ENCODE measurements around the gene PDGFA.

PDGFA gene

DNA sequence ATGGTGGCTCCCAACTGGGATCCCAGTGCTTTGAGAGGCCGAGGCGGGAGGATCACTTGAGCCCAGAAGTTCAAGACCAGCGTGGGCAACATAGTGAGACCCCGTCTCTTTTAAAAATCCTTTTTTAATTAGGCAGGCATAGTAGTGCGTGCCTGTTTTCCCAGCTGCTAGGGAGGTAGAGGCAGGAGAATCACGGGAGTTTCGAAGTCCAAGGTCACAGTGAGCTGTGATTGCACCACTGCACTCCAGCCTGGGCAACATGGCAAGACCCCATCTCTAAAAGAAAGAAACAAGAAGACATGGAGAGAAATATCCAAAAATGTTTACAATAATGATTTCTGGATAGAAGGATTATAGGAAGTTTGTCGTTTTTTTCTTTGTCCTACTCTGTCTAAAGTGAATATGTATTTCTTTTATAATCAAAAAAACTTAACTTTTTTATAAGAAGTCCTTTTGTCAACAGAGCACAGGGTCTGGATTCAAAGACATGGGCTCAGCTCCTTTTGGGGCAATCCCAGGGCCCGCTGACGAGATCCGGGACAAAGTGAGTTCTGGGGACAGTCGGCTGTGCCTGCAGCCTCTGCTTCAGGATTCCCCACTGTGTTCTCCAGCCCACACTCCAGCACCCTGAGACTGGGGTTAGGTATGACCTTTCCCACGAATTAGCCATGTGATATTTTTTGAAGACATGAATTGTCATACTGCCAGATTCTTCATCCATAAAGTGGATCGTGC lies 45.6 kb downstream of the PDGFA start:
- no peak for DNase-seq (ENCODE audit: low spot score)

DNA sequence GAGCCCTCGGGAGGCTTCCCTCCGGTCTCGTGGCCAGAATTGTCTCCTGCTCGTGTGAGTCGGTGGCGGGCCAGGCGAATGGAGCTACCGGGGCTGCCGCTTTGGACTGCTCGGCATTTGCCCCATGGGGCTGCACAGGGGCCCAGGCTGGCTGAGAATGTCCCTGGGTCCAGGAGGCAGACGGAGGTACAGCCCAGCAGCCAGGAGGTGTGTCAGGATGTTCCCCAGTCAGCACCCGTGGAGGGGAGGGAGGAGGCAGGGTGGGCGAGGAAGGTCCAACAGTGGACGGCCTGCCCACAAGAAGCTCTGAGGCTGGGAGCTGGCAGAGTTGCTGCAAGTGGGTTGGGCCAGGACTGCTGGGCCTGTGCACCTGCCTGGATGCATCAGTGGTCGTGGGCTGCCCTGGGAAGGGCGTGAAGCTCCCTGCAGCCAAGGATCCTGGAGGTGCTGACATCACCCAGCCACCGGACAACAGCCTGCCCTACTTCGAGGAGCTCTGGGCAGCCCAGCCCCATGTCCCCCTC lies 46.4 kb downstream of the PDGFA start:
- no peak for DNase-seq (ENCODE audit: low spot score)

GRCh38 chr7:472640-472957 lies 47.0 kb downstream of the PDGFA start:
- no peak for DNase-seq (ENCODE audit: low spot score)

DNA sequence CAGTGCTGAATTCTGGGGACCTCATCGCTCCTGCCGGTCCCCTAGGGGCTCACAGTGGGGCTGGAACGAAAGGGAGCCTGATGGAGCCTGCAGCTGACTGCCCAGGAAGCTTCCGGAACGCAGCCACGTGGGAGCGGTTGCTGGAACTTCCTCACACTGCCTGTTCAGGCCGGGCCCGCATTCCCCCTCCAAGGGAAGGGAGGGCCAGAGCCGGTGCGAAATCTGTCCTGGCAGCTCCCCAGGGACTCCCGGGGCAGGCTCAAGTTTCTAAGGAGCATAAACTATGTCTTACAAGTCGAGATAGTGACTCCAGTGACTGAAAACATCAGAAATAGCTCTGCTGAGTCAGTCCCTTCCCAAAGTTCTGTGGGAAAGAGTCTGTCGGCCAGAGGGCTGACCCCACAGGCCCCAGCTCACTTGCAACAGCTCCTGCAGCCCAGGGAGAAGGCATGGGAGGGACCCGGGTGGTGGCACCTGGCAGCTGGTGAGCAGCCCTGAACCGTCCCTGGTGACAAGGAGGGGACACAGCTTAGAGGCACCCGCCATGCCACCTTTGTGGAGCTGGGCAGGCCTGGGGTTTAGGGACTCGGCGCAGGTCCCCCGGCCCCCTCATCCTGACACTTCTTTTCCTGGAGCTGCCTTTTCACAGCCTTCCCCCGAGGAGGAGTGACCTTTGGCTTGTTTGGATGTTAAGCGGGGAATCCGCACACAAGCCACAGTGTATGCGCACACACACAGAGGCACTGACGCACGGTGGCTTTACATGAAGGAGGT lies 47.6 kb downstream of the PDGFA start:
- peak; percentile 87 for DNase-seq (ENCODE audit: low spot score)

- DNase-seq (ENCODE audit: low spot score), result no peak
These were observed 48.3 kb downstream of the PDGFA start for GRCh38 chr7:471191-471865.

DNA sequence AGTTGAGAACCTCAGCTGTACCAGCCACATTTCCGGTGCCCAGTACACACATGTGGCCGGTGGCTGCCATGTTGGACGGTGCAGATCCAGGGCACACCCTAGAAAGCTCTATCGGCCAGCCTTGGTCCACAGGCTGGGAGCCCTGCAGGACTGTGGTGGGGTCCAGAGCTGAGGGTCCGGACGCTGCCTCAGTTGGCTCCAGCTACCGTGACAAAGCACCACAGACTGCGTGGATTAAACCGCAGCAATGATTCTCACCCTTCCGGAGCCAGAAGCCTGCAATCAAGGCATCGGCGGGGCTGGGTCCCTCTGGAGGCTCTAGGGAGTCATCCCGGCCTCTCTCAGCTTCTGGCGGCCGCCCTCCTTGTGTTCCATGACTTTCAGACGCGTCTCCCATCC lies 50.1 kb downstream of the PDGFA start:
- DNase-seq (ENCODE audit: low spot score), result no peak

GRCh38 chr7:468681-469562 lies 50.7 kb downstream of the PDGFA start:
- no peak for DNase-seq (ENCODE audit: low spot score)

DNA sequence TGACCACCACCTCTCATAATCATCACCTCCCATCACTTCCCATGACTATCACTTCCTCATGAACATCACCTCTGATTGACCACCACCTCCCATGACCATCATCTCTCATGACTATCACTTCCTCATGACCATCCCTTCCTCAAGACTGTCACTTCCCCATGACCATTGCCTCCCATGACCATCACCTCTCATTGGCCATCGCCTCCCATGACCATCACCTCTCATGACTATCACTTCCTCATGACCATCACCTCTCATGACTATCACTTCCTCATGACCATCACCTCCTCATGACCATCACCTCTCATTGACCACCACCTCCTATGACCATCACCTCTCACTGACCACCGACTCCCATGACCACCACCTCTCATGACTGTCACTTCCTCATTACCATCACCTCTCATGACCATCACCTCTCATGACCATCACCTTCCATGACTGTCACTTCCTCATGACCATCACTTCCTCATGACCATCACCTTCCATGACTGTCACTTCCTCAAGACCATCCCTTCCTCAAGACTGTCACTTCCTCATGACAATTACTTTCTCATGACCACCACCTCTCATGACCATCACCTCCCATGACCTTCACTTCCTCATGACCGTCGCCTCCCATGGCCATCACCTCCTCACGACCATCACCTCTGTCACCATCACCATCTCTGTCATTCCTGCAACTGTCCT lies 51.6 kb downstream of the PDGFA start:
- no peak for DNase-seq (ENCODE audit: low spot score)

DNA sequence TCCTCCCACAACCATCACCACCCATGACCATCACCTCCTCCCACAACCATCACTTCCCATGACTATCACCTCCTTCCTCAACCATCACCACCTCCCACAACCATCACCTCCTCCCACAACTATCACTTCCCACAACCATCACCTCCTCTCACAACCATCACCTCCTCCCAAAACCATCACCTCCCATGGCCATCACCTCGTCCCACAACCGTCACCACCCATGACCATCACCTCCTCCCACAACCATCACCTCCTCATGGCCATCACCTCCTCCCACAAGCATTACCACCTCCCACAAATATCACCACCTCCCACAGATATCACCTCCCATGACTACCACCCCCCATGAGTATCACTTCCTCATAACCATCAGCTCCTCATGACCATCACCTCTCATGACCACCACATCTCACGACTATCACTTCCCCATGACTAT lies 52.2 kb downstream of the PDGFA start:
- DNase-seq (ENCODE audit: low spot score), result no peak

GRCh38 chr7:466465-467191 lies 53.0 kb downstream of the PDGFA start:
- DNase-seq (ENCODE audit: low spot score), result no peak

DNA sequence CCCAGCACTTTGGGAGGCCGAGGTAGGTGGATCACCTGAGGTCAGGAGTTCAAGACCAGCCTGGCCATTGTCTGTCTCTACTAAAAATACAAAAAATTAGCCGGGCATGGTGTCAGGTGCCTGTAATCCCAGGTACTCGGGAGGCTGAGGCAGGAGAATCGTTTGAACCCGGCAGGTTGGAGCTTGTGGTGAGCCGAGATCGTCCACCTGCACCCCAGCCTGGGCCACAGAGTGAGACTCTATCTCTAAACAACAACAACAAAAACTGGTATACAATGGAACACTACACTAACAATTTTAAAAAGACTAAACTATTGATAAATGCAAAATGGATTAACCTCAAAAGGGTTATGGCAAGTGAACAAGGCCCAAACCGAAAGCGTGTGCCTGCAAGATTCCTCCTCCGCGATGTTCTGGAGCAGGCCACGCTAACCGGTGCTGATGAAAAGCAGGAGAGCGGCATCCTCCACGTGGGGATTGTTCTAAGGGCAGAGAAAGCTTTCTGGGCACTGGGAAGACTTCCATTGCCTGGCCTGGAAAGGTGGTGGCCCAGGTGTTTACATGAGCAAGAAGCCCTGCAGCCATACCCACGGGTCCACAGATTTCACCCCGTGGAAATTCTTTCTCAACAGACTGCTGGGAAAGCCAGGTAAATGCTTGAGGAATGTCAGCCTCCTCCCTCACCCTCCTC lies 53.8 kb downstream of the PDGFA start:
- no peak for DNase-seq (ENCODE audit: low spot score)

- peak; percentile 64 for DNase-seq (ENCODE audit: low spot score)
These were observed 54.9 kb downstream of the PDGFA start for GRCh38 chr7:464454-465401.

GRCh38 chr7:463817-464453 lies 55.7 kb downstream of the PDGFA start:
- DNase-seq (ENCODE audit: low spot score), result no peak

DNA sequence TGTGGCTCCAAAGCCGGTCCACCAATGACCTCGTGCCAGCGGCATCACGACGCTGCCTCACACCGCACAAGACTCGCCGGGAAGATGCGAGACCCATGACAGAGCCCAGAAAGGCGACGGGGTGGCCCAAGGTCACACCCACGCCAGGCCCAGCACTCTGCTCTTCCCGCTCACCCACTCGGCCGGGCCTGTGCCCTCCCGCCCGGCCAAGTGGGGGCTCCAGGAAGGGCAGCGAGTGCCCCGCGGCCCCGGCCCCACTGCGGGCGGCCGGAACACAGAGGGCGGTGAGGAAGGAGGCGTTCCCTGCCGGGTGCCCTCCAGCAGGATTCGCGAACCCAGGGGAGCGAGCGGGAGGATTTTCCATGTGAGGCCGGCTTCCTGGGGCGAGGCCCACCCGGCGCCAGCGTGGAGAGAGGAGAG lies 56.3 kb downstream of the PDGFA start:
- DNase-seq (ENCODE audit: low spot score), result no peak

DNA sequence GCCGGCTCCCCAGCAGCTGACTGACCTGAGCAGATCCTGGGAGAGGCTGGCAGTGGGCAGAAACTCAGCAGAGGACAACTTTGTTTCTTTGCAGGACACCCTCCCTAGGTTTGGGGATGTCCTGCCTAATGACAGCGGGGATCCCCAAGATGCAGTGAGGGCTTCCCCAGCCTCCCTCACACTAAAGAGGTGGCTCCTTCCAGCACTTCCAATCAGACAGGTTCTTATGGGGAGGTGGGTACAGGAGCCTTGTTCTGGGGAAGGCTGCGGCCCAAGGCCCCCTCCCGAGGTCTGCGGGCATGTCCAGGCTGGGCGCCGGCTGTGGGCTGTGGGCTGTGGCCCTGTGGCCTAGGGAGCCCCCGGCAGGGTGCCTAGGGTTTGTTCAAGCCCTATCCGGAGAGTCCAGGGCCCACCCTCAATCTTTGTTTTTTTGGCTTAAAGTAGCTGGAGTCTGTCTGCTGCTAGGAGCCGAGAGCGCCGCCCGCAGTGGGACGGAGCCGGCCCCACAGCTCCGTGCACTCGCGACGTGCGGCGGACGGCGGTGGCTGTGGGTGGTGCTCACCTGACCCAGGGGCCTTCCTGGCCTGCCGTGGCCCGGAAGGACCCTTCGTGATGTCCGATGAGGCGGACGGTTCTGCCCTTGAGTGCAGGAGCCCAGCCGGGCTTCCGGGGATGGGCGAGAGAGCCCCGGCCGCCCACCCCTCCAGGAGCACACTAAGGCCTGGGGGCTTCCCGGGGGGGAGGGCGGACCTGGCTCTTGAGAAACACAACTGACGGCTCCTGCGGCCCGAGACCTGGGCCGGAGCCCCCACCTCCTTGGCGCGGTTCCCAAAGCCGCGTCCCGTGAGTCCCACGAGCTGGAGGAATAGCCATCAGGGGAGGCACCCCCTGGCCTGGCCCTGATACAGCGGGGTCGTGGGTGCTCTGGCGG lies 57.2 kb downstream of the PDGFA start:
- no peak for DNase-seq (ENCODE audit: low spot score)

DNA sequence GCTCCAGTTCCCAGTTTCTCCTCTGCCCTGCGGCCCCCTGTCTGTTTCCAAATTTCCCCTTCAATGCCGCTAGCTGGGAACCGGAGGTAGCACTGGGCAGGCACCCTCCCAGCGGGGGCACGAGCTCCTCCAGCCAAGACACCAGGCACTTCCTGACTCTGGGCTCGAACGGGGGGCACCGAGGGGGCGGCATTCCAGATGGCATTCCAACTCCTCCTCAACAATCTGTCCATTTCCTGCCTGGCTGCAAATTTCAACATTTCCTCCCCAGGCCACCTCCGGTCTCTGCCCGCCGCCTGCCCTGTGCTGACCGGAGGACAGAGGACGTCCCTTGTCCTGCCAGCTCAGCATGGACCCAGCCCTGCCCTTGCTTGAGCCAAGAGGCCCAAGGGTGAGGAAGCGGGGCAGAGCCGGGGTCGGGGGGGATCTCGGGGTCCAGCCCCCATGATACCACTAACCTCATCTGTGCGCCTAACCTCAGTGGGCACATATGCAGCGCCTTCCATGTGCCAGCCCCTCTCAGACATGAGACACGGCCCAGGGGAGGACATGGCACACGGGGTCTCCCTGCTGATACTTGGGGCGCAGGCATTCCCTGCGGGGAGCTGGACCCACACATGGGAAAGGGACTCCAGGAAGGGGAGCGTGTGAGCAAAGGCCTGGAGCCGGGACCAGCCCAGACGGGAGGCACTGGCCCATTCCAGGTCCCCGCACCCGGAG lies 58.0 kb downstream of the PDGFA start:
- DNase-seq (ENCODE audit: low spot score), result no peak

GRCh38 chr7:461117-461452 lies 58.6 kb downstream of the PDGFA start:
- no peak for DNase-seq (ENCODE audit: low spot score)

Measured in AG08395 (cell line).